Trophoblast cell (in vitro differentiated cells and primary cell): Measurements from ENCODE around the gene TGIF1.

Experiments
- DNase-seq, 2 donors: peaks; one replicate each; pipeline ENCODE4 v3.0.0-alpha.2; 2016
- H2AFZ ChIP-seq: 2 replicates; pipeline ENCODE4 v1.6.1; 2013; ENCODE audit warnings: low read length, moderate library complexity, mild to moderate bottlenecking; ENCODE audit not compliant: insufficient read depth, poor library complexity
- H2AK5ac ChIP-seq: 2 replicates; pipeline ENCODE4 v1.6.1; 2013; ENCODE audit warnings: mild to moderate bottlenecking, low read length
- H2BK120ac ChIP-seq: 2 replicates; pipeline ENCODE4 v1.6.1; 2013; ENCODE audit warnings: low read length, mild to moderate bottlenecking, moderate library complexity; ENCODE audit not compliant: insufficient read depth, poor library complexity
- H2BK12ac ChIP-seq: 2 replicates; pipeline ENCODE4 v1.6.1; 2013; ENCODE audit warnings: mild to moderate bottlenecking, low read length, moderate library complexity
- H2BK5ac ChIP-seq: 2 replicates; pipeline ENCODE4 v1.6.1; 2013; ENCODE audit warnings: low read length, low read depth, moderate library complexity, mild to moderate bottlenecking; ENCODE audit not compliant: poor library complexity
- H3K14ac ChIP-seq: 2 replicates; pipeline ENCODE4 v1.6.1; 2013; ENCODE audit warnings: mild to moderate bottlenecking, low read length
- H3K18ac ChIP-seq: 2 replicates; pipeline ENCODE4 v1.6.1; 2013; ENCODE audit warnings: mild to moderate bottlenecking, low read length
- H3K23ac ChIP-seq: 2 replicates; pipeline ENCODE4 v1.6.1; 2013; ENCODE audit warnings: low read length
- H3K27ac ChIP-seq: 2 replicates; pipeline ENCODE4 v1.5.1; 2013; ENCODE audit warnings: low read depth, mild to moderate bottlenecking, inconsistent platforms, low read length, moderate library complexity
- H3K27me3 ChIP-seq: 2 replicates; pipeline ENCODE4 v1.6.1; 2013; ENCODE audit warnings: inconsistent platforms, mild to moderate bottlenecking, low read length, moderate library complexity; ENCODE audit not compliant: insufficient read depth
- H3K36me3 ChIP-seq, 2 experiments: 1 replicate in 1 of 2; 2 replicates in 1 of 2; pipeline ENCODE4 v1.6.1; 2013; ENCODE audit warnings: low read length in 2 of 2, mild to moderate bottlenecking in 2 of 2, moderate library complexity in 1 of 2; ENCODE audit not compliant: insufficient read depth in 2 of 2, control insufficient read depth in 1 of 2
- H3K4ac ChIP-seq: 2 replicates; pipeline ENCODE4 v1.6.1; 2013; ENCODE audit warnings: low read depth, mild to moderate bottlenecking, low read length, moderate library complexity
- H3K4me1 ChIP-seq, 2 experiments: 1 replicate in 1 of 2; 2 replicates in 1 of 2; pipeline ENCODE4 v1.6.1; 2013; ENCODE audit warnings: low read length in 2 of 2, mild to moderate bottlenecking in 2 of 2, moderate library complexity in 1 of 2; ENCODE audit not compliant: insufficient read depth in 2 of 2, control insufficient read depth in 1 of 2
- H3K4me2 ChIP-seq: 2 replicates; pipeline ENCODE4 v1.6.1; 2013; ENCODE audit warnings: inconsistent platforms, mild to moderate bottlenecking, low read length, moderate library complexity
- H3K4me3 ChIP-seq: 2 replicates; pipeline ENCODE4 v1.5.1; 2013; ENCODE audit warnings: mild to moderate bottlenecking, low read depth, low read length, inconsistent platforms
- H3K79me1 ChIP-seq: one replicate; pipeline ENCODE4 v1.6.1; 2013; ENCODE audit warnings: low read length
- H3K79me2 ChIP-seq: 2 replicates; pipeline ENCODE4 v1.6.1; 2013; ENCODE audit warnings: low read length, mild to moderate bottlenecking; ENCODE audit not compliant: control insufficient read depth, insufficient read depth, poor library complexity
- H3K9ac ChIP-seq: 2 replicates; pipeline ENCODE4 v1.6.1; 2013; ENCODE audit warnings: mild to moderate bottlenecking, low read length
- H3K9me3 ChIP-seq: 2 replicates; pipeline ENCODE4 v1.6.1; 2013; ENCODE audit warnings: low read depth, mild to moderate bottlenecking, control low read depth, inconsistent platforms, low read length; ENCODE audit not compliant: insufficient read depth
- H4K12ac ChIP-seq: 2 replicates; pipeline ENCODE4 v1.6.1; 2013; ENCODE audit warnings: low read depth, mild to moderate bottlenecking, low read length, moderate library complexity
- H4K8ac ChIP-seq: 2 replicates; pipeline ENCODE4 v1.6.1; 2013; ENCODE audit warnings: low read depth, mild to moderate bottlenecking, low read length, moderate library complexity
- H4K91ac ChIP-seq: one replicate; pipeline ENCODE4 v1.6.1; 2013; ENCODE audit warnings: low read depth, mild to moderate bottlenecking, low read length, moderate library complexity
- WGBS: extraction: QIAGEN DNeasy Blood & Tissue Kit; methylation state at CpG from one replicate; pipeline ENCODE4 v1.1.7; 2013; ENCODE audit warnings: missing lambda C conversion rate; ENCODE audit not compliant: insufficient read length, insufficient coverage; ENCODE audit errors: extremely low coverage; 5-methylcytosine and 5-hydroxymethylcytosine counted together

Gene TGIF1

GRCh38 chr18:3415110-3415509 is 34.9 kb upstream of the TGIF1 start:
- peak; percentile 79 to 83 for DNase-seq
- Histone ChIP-seq H4K91ac (no peak overlapping the region), H3K4ac (no peak overlapping the region), H2BK120ac (no peak overlapping the region), H3K9me3 (no peaks in the 10 kb centered on the region), H4K8ac (no peak overlapping the region), H3K4me1 (no peaks in the 10 kb centered on the region), H2BK5ac (no peak overlapping the region), H3K14ac (no peak overlapping the region), H3K18ac (no peak overlapping the region), H3K9ac (no peak overlapping the region), H2AK5ac (no peak overlapping the region), H3K4me2 (no peak overlapping the region), H3K79me1 (no peaks in the 10 kb centered on the region), H3K79me2 (no peaks in the 10 kb centered on the region), H3K23ac (no peak overlapping the region), H3K27me3 (no peaks in the 10 kb centered on the region), H3K4me3 (no peak overlapping the region), H2BK12ac (peak overlapping the region; percentile 50), H3K27ac (no peak overlapping the region), H3K36me3 (no peaks in the 10 kb centered on the region), H4K12ac (no peak overlapping the region), H2AFZ (no peak overlapping the region)
- WGBS = no CpG with 5 or more reads among the region's 11 CpGs

GRCh38 chr18:3418083-3418482 is 31.9 kb upstream of the TGIF1 start:
- no CpG with 5 or more reads among the region's 2 CpGs for WGBS
- H3K27me3 ChIP-seq = no peaks in the 10 kb centered on the region
- no peak overlapping the region for H3K4me2 ChIP-seq
- H2AK5ac ChIP-seq = no peak overlapping the region
- H2AFZ ChIP-seq = no peak overlapping the region
- H3K27ac ChIP-seq = no peak overlapping the region
- H3K36me3 ChIP-seq = no peaks in the 10 kb centered on the region
- H3K18ac ChIP-seq = no peak overlapping the region
- H2BK12ac ChIP-seq = no peak overlapping the region
- no peak overlapping the region for H4K12ac ChIP-seq
- no peak overlapping the region for H3K14ac ChIP-seq
- no peak overlapping the region for H3K4me3 ChIP-seq
- no peak overlapping the region for H4K91ac ChIP-seq
- H2BK120ac ChIP-seq = no peak overlapping the region
- no peaks in the 10 kb centered on the region for H3K79me1 ChIP-seq
- H4K8ac ChIP-seq = no peak overlapping the region
- no peaks in the 10 kb centered on the region for H3K4me1 ChIP-seq
- H3K9me3 ChIP-seq = no peaks in the 10 kb centered on the region
- H3K79me2 ChIP-seq = no peaks in the 10 kb centered on the region
- no peak overlapping the region for H3K9ac ChIP-seq
- H2BK5ac ChIP-seq = no peak overlapping the region
- H3K23ac ChIP-seq = no peak overlapping the region
- H3K4ac ChIP-seq = no peak overlapping the region
- DNase-seq = no peak

GRCh38 chr18:3420919-3421279 is 29.1 kb upstream of the TGIF1 start:
- H3K23ac ChIP-seq = no peak overlapping the region
- H2BK12ac ChIP-seq = no peak overlapping the region
- H2BK120ac ChIP-seq = no peak overlapping the region
- H3K79me1 ChIP-seq = no peaks in the 10 kb centered on the region
- no peak overlapping the region for H2AK5ac ChIP-seq
- no peaks in the 10 kb centered on the region for H3K4me1 ChIP-seq
- no peak overlapping the region for H2AFZ ChIP-seq
- H3K79me2 ChIP-seq = no peaks in the 10 kb centered on the region
- no peak overlapping the region for H4K8ac ChIP-seq
- no peak overlapping the region for H3K18ac ChIP-seq
- no peaks in the 10 kb centered on the region for H3K27me3 ChIP-seq
- H3K4me2 ChIP-seq = no peak overlapping the region
- H2BK5ac ChIP-seq = no peak overlapping the region
- H3K14ac ChIP-seq = no peak overlapping the region
- no peak overlapping the region for H4K12ac ChIP-seq
- no peak overlapping the region for H3K4ac ChIP-seq
- no CpG with 5 or more reads among the region's 2 CpGs for WGBS
- no peaks in the 10 kb centered on the region for H3K9me3 ChIP-seq
- H3K36me3 ChIP-seq = no peaks in the 10 kb centered on the region
- peak; percentile 67 to 85 for DNase-seq
- H4K91ac ChIP-seq = no peak overlapping the region
- H3K27ac ChIP-seq = no peak overlapping the region
- H3K4me3 ChIP-seq = no peak overlapping the region
- no peak overlapping the region for H3K9ac ChIP-seq

- Histone ChIP-seq H2BK120ac (no peak overlapping the region), H3K9me3 (no peaks in the 10 kb centered on the region), H4K91ac (no peak overlapping the region), H2BK12ac (no peak overlapping the region), H3K4ac (no peak overlapping the region), H3K4me1 (no peaks in the 10 kb centered on the region), H3K79me1 (no peaks in the 10 kb centered on the region), H3K27me3 (no peaks in the 10 kb centered on the region), H3K36me3 (no peaks in the 10 kb centered on the region), H3K14ac (no peak overlapping the region), H3K27ac (no peak overlapping the region), H2AK5ac (no peak overlapping the region), H4K12ac (no peak overlapping the region), H4K8ac (no peak overlapping the region), H3K23ac (no peak overlapping the region), H2BK5ac (no peak overlapping the region), H3K9ac (no peak overlapping the region), H3K18ac (no peak overlapping the region), H3K4me3 (no peak overlapping the region), H3K79me2 (no peaks in the 10 kb centered on the region), H3K4me2 (no peak overlapping the region), H2AFZ (no peak overlapping the region)
- DNase-seq = no peak
- WGBS = no CpG with 5 or more reads among the region's 10 CpGs
Observed at GRCh38 chr18:3422905-3423304, 27.1 kb upstream of the TGIF1 start.
